Neural cell (in vitro differentiated cells): ENCODE results near the gene ALX4. TPM values are rescaled to one million over a fixed set of nuclear protein-coding genes. Genes with fewer than 3 reads are reported as not detected.

Experiments
- H2AFZ ChIP-seq: fragments of 200-600, 300-800 bp; sonication (generic), shearing (Covaris generic); 2 replicates; pipeline ENCODE4 v1.6.0; 2014; ENCODE audit warnings: low read depth, mild to moderate bottlenecking, antibody characterized with exemption, low read length, moderate library complexity
- H3F3A ChIP-seq: fragments of 200-600 bp; shearing (Covaris generic); 2 replicates; pipeline ENCODE4 v1.6.1; 2016; ENCODE audit warnings: mild to moderate bottlenecking, moderate library complexity, mixed read lengths, antibody characterized with exemption, low read length; ENCODE audit not compliant: insufficient read depth, poor library complexity, severe bottlenecking
- H3K27ac ChIP-seq: fragments of 200-600, 300-800 bp; sonication (generic), shearing (Covaris generic); 2 replicates; pipeline ENCODE4 v1.5.1; 2014; ENCODE audit warnings: mild to moderate bottlenecking, low read length, moderate library complexity
- H3K27me3 ChIP-seq: fragments of 300-800, 200-600 bp; sonication (generic), shearing (Covaris generic); 2 replicates; pipeline ENCODE4 v1.6.0; 2014; ENCODE audit warnings: mild to moderate bottlenecking, low read depth, low read length, moderate library complexity; ENCODE audit not compliant: insufficient read depth
- H3K36me3 ChIP-seq: fragments of 300-800, 200-600 bp; sonication (generic), shearing (Covaris generic); 2 replicates; pipeline ENCODE4 v1.5.1; 2014; ENCODE audit warnings: mild to moderate bottlenecking, antibody characterized with exemption, low read length, moderate library complexity; ENCODE audit not compliant: insufficient read depth
- H3K4me2 ChIP-seq: fragments of 300-800, 200-600 bp; sonication (generic), shearing (Covaris generic); 2 replicates; pipeline ENCODE4 v1.6.0; 2014; ENCODE audit warnings: mild to moderate bottlenecking, low read length
- H3K4me3 ChIP-seq: fragments of 300-800, 200-600 bp; sonication (generic), shearing (Covaris generic); 2 replicates; pipeline ENCODE4 v1.5.1; 2014; ENCODE audit warnings: mild to moderate bottlenecking, low read length, moderate library complexity
- H3K79me2 ChIP-seq: fragments of 200-600 bp; shearing (Covaris generic); replicated peaks from 2 replicates; pipeline ENCODE4 v1.6.0; 2014; ENCODE audit warnings: mild to moderate bottlenecking, low read length, moderate library complexity; ENCODE audit not compliant: insufficient read depth
- H3K9ac ChIP-seq: fragments of 300-800, 200-600 bp; sonication (generic), shearing (Covaris generic); 2 replicates; pipeline ENCODE4 v1.6.1; 2016; ENCODE audit warnings: mild to moderate bottlenecking, low read length, mixed read lengths
- H3K9me2 ChIP-seq: fragments of 200-600 bp; shearing (Covaris generic); 2 replicates; pipeline ENCODE4 v1.6.1; 2016; ENCODE audit warnings: mild to moderate bottlenecking, low read length, mixed read lengths; ENCODE audit not compliant: insufficient read depth
- H3K9me3 ChIP-seq: fragments of 200-600, 300-800 bp; sonication (generic), shearing (Covaris generic); 2 replicates; pipeline ENCODE4 v1.6.1; 2016; ENCODE audit warnings: mild to moderate bottlenecking, mixed run types, low read length, moderate library complexity, mixed read lengths
- H4K20me1 ChIP-seq: fragments of 200-600 bp; shearing (Covaris generic); 2 replicates; pipeline ENCODE4 v1.6.1; 2016; ENCODE audit warnings: mild to moderate bottlenecking, mixed run types; ENCODE audit not compliant: insufficient read depth
- EP300 ChIP-seq: fragments of 450-650 bp; conservative IDR thresholded peaks from 2 replicates; pipeline ENCODE4 v1.6.1; 2014; ENCODE audit warnings: antibody characterized with exemption, mild to moderate bottlenecking, moderate library complexity; ENCODE audit not compliant: poor library complexity, severe bottlenecking
- EZH2 ChIP-seq: fragments of 200-600, 300-800 bp; shearing (Covaris generic), sonication (generic); IDR thresholded peaks from 2 replicates; pipeline ENCODE4 v1.6.1; 2014; ENCODE audit warnings: antibody characterized with exemption, low read length, borderline replicate concordance, mild to moderate bottlenecking; ENCODE audit not compliant: insufficient read depth, poor library complexity, severe bottlenecking
- MXI1 ChIP-seq: fragments of 450-650 bp; conservative IDR thresholded peaks from 2 replicates; pipeline ENCODE4 v1.6.1; 2014; ENCODE audit warnings: antibody characterized with exemption, mild to moderate bottlenecking; ENCODE audit not compliant: poor library complexity, severe bottlenecking
- POLR2AphosphoS5 ChIP-seq: IDR thresholded peaks from 2 replicates; pipeline ENCODE4 v1.6.1; 2012
- RAD21 ChIP-seq: fragments of 450-650 bp; conservative IDR thresholded peaks from 2 replicates; pipeline ENCODE4 v1.6.1; 2014; ENCODE audit warnings: antibody characterized with exemption, mild to moderate bottlenecking, moderate library complexity
- REST ChIP-seq: IDR thresholded peaks from 2 replicates; pipeline ENCODE4 v1.6.1; 2012; ENCODE audit warnings: borderline replicate concordance
- SMC3 ChIP-seq: fragments of 450-650 bp; conservative IDR thresholded peaks from 2 replicates; pipeline ENCODE4 v1.6.1; 2014; ENCODE audit warnings: antibody characterized with exemption, mild to moderate bottlenecking, moderate library complexity; ENCODE audit not compliant: poor library complexity
- TAF1 ChIP-seq: IDR thresholded peaks from 2 replicates; pipeline ENCODE4 v1.6.1; 2012; ENCODE audit warnings: low read depth
- polyA plus RNA-seq: library from polyadenylated mRNA; depleted of rRNA; stranded (reverse); fragments of >200 nt; gene quantifications from 2 replicates; pipeline ENCODE4 v1.2.3, GENCODE V29; 2014
- TF ChIP-seq, protein P1 (sequence below): fragments of 450-650 bp; IDR thresholded peaks from 2 replicates; pipeline ENCODE4 v1.5.1; 2014; ENCODE audit warnings: antibody characterized with exemption, mild to moderate bottlenecking, moderate library complexity; ENCODE audit not compliant: poor library complexity, severe bottlenecking

ALX4 gene
- polyA plus RNA-seq, 1 donor from 2014 or later, result not detected

- TF ChIP-seq SMC3, result no peak
- TF ChIP-seq REST, result no peak
- TF ChIP-seq MXI1, result no peak
- TF ChIP-seq, protein P1, sequence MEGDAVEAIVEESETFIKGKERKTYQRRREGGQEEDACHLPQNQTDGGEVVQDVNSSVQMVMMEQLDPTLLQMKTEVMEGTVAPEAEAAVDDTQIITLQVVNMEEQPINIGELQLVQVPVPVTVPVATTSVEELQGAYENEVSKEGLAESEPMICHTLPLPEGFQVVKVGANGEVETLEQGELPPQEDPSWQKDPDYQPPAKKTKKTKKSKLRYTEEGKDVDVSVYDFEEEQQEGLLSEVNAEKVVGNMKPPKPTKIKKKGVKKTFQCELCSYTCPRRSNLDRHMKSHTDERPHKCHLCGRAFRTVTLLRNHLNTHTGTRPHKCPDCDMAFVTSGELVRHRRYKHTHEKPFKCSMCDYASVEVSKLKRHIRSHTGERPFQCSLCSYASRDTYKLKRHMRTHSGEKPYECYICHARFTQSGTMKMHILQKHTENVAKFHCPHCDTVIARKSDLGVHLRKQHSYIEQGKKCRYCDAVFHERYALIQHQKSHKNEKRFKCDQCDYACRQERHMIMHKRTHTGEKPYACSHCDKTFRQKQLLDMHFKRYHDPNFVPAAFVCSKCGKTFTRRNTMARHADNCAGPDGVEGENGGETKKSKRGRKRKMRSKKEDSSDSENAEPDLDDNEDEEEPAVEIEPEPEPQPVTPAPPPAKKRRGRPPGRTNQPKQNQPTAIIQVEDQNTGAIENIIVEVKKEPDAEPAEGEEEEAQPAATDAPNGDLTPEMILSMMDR, result no peak
- no peak for TF ChIP-seq EP300
- no peak for TF ChIP-seq EZH2
- TF ChIP-seq RAD21, result no peak
- no peak for TF ChIP-seq POLR2AphosphoS5
- Histone ChIP-seq H3K36me3 (no peaks in the 10 kb centered on the region), H3K9me2 (no peaks in the 10 kb centered on the region), H2AFZ (no peak overlapping the region), H3K9me3 (no peaks in the 10 kb centered on the region), H4K20me1 (no peaks in the 10 kb centered on the region), H3K27me3 (no peaks in the 10 kb centered on the region), H3K4me2 (no peak overlapping the region), H3K27ac (no peak overlapping the region), H3K9ac (no peak overlapping the region), H3K79me2 (no peaks in the 10 kb centered on the region), H3F3A (no peaks in the 10 kb centered on the region), H3K4me3 (no peak overlapping the region)
These were observed 41.2 kb upstream of the ALX4 start for GRCh38 chr11:44351006-44351660.

GRCh38 chr11:44349328-44349727 lies 39.4 kb upstream of the ALX4 start:
- Histone ChIP-seq H3K36me3 (no peaks in the 10 kb centered on the region), H3K27ac (no peak overlapping the region), H3K9me2 (no peaks in the 10 kb centered on the region), H2AFZ (no peak overlapping the region), H3K27me3 (no peaks in the 10 kb centered on the region), H3F3A (no peaks in the 10 kb centered on the region), H3K9me3 (no peaks in the 10 kb centered on the region), H3K79me2 (no peaks in the 10 kb centered on the region), H3K4me3 (no peak overlapping the region), H3K4me2 (no peak overlapping the region), H3K9ac (no peak overlapping the region), H4K20me1 (no peaks in the 10 kb centered on the region)
- TF ChIP-seq POLR2AphosphoS5, result no peak
- TF ChIP-seq MXI1, result no peak
- no peak for TF ChIP-seq TAF1
- no peak for TF ChIP-seq SMC3
- TF ChIP-seq EP300, result no peak
- TF ChIP-seq, protein P1, result no peak
- no peak for TF ChIP-seq EZH2
- no peak for TF ChIP-seq REST
- TF ChIP-seq RAD21, result no peak
